ENCODE data around the gene CHD1. TPM values are rescaled to one million over a fixed set of nuclear protein-coding genes. Genes with fewer than 3 reads are reported as not detected.

Gene CHD1
- total RNA-seq, 1 experiment from 2014 or later: 36.5 TPM

- Histone ChIP-seq H3K9me3 (ENCODE audit: control insufficient read depth, insufficient read depth, low read depth, low read length) (no peaks in the 10 kb centered on the region), H3K4me1 (ENCODE audit: control insufficient read depth, insufficient read depth, low read length) (no peaks in the 10 kb centered on the region), H3K36me3 (ENCODE audit: control insufficient read depth, insufficient read depth, low read length) (no peaks in the 10 kb centered on the region; the same call in 1 of the 2 replicates), H3K27me3 (ENCODE audit: control insufficient read depth, insufficient read depth, low read length) (no peaks in the 10 kb centered on the region), H3K4me3 (ENCODE audit: low read depth in 2 of 2, low read length in 2 of 2) (no peak overlapping the region), H3K27ac (ENCODE audit: low read length) (no peak overlapping the region)
- no peak for TF ChIP-seq SIN3A (IDR thresholded peaks at IDR 0.05; ENCODE audit: borderline replicate concordance, insufficient read depth, low read depth, low read length)
- no peak for TF ChIP-seq TCF7L2 (IDR thresholded peaks at IDR 0.05; ENCODE audit: low read depth, low read length)
- TF ChIP-seq POLR2AphosphoS5 (IDR thresholded peaks at IDR 0.05; ENCODE audit: low read depth, low read length): no peak
- intact Hi-C loops (cut with micrococcal nuclease; ENCODE audit: unreplicated experiment) (loop anchor here (5.0 kb wide), 1 partner anchor 53 kb away; the partner anchor contains the start of gene RGMB), in situ Hi-C loops (cut with HindIII; ENCODE audit: low pct_unique_long_range_greater_than_20kb, low sequenced_read_pairs) (no loop called here)
- DNase-seq (ENCODE audit: low read depth, low spot score) (no peak), ATAC-seq (no peak)
- no TSS peak for BruUV-seq (replicated peaks)
- ChIA-PET POLR2A (no interaction called here), CTCF (no interaction called here)
Observed at GRCh38 chr5:98825582-98826375, 103.0 kb downstream of the CHD1 start.

- Histone ChIP-seq H3K4me1 (ENCODE audit: control insufficient read depth, insufficient read depth, low read length) (no peaks in the 10 kb centered on the region), H3K9me3 (ENCODE audit: control insufficient read depth, insufficient read depth, low read depth, low read length) (no peaks in the 10 kb centered on the region), H3K27ac (ENCODE audit: low read length) (no peak overlapping the region), H3K36me3 (ENCODE audit: control insufficient read depth, insufficient read depth, low read length) (no peaks in the 10 kb centered on the region), H3K4me3 (ENCODE audit: low read depth in 2 of 2, low read length in 2 of 2) (no peak overlapping the region), H3K27me3 (ENCODE audit: control insufficient read depth, insufficient read depth, low read length) (no peaks in the 10 kb centered on the region)
- DNase-seq (ENCODE audit: low read depth, low spot score) (no peak), ATAC-seq (no peak)
- no peak for TF ChIP-seq POLR2AphosphoS5 (IDR thresholded peaks at IDR 0.05; ENCODE audit: low read depth, low read length)
- no peak for TF ChIP-seq TCF7L2 (IDR thresholded peaks at IDR 0.05; ENCODE audit: low read depth, low read length)
- no peak for TF ChIP-seq CTCF (IDR thresholded peaks at IDR 0.05)
- TF ChIP-seq REST (IDR thresholded peaks at IDR 0.05; ENCODE audit: insufficient read depth in 1 of 2, low read depth in 2 of 2, low read length in 1 of 2): no peak
- no peak for TF ChIP-seq SIN3A (IDR thresholded peaks at IDR 0.05; ENCODE audit: borderline replicate concordance, insufficient read depth, low read depth, low read length)
- ChIA-PET CTCF (interaction anchor here (0.5 kb wide), 1 partner anchor 21 kb away, joined by 4 read pairs; no protein-coding TSS in a partner anchor), POLR2A (no interaction called here)
- no TSS peak for BruUV-seq (replicated peaks)
- intact Hi-C loops (cut with micrococcal nuclease; ENCODE audit: unreplicated experiment) (no loop called here), in situ Hi-C loops (cut with HindIII; ENCODE audit: low pct_unique_long_range_greater_than_20kb, low sequenced_read_pairs) (no loop called here)
Observed at GRCh38 chr5:98816582-98817222, 112.1 kb downstream of the CHD1 start.

All from Panc1 (cell line).